GM12892 (cell line): ENCODE measurements around the gene LDLRAD3.
"Not testable (repeated sequence)": the region's sequence is repeated elsewhere in the genome, so short reads cannot be mapped to it uniquely, and the experiment has no call there.

Experiments used
- DNase-seq: peaks from one replicate; pipeline ENCODE4 v3.0.0; 2011; ENCODE audit not compliant: insufficient read length
- FAIRE-seq: peaks from 2 replicates; lab custom pipeline; 2011; peaks lifted over from hg19 to GRCh38; lab: Jason Lieb, UNC
- POLR2A ChIP-seq: IDR thresholded peaks from 2 replicates; pipeline ENCODE4 v1.6.1; 2011; ENCODE audit warnings: low read depth, low read length, control low read depth
- POLR2AphosphoS5 ChIP-seq: IDR thresholded peaks from 2 replicates; pipeline ENCODE4 v1.6.1; 2011; ENCODE audit warnings: low read depth, low read length, control low read depth
- TAF1 ChIP-seq: IDR thresholded peaks from 2 replicates; pipeline ENCODE4 v1.6.1; 2011; ENCODE audit warnings: low read depth, mild to moderate bottlenecking, control low read depth, low read length, borderline replicate concordance

LDLRAD3 gene

DNA sequence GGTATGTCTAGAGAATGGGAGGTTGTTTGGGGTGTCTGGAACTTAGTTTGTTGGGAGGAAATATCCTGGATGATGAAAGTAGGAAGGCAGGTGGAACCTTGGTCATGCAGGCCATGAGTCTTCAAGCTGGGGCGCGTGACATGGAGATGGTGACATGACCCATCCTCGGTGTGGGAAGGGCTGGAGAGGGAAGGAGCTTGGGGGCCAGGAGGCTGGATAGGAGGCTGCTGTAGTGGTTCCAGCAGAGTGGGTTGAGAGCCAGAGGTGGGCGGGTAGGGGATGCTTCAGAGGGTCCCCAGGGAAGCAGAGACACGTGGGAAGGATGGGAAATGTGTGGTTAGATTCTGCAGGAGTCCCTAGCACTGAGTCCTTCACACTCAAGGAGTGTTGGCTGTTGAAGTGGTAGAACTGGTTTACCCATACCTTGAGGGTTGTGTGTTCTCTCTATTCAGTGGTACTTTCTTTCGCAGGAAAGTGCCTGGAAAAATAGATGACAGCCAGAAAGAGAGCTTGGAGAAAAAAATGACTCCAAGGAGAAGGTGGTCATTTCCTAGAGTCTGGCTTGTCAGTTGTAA, 56.8 kb downstream of the LDLRAD3 start:
- FAIRE-seq (no peak), DNase-seq (no peak)
- no peak for TF ChIP-seq POLR2AphosphoS5
- no peak for TF ChIP-seq POLR2A
- no peak for TF ChIP-seq TAF1

DNA sequence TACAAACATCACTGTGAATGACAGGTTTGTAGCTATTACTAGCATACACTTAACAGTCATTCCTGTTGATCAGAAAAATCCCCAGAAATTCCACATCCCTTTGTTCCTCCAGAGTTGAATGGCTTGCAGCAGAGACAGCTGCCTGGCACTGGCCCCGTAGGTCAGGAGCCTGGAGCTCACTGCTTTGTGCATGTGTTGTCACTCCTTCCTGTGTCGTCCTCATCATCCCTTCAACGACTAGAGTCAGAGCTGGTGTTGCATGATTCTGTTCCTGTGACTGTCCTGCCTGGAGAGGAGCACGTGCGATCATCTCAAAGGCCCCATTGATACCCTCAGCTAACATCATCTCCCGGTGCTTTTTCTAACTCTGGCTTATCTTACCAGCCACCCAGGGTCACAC, 58.3 kb downstream of the LDLRAD3 start:
- no peak for TF ChIP-seq TAF1
- TF ChIP-seq POLR2A = no peak
- TF ChIP-seq POLR2AphosphoS5 = no peak
- no peak for DNase-seq
- FAIRE-seq = no peak

DNA sequence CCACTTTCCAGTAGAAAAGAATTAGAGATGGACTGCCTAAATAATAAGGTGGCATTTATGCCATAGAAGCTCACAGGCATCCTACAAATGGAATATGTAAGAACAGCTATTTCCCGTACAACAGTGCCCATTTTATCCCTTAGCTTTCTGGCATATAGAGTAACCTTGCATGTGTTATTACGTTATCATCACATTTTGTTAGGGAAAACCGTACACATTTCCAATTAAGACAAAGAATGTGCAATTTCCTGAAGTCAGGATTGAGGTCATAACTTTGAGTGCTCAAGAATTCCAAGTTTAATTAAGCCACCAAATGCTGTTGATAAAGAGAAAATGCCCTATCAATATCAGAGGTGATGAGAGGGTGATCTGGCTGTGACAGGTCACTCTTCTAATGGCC, 58.9 kb downstream of the LDLRAD3 start:
- no peak for DNase-seq
- no peak for FAIRE-seq

GRCh38 chr11:36006556-36006955, 62.7 kb downstream of the LDLRAD3 start:
- no peak for DNase-seq
- TF ChIP-seq POLR2AphosphoS5 (no peak), TAF1 (no peak), POLR2A (no peak)
- FAIRE-seq = no peak

More for the DNA sequence above, 58.9 kb downstream of the LDLRAD3 start:
- TF ChIP-seq TAF1 (no peak), POLR2A (no peak), POLR2AphosphoS5 (no peak)

DNA sequence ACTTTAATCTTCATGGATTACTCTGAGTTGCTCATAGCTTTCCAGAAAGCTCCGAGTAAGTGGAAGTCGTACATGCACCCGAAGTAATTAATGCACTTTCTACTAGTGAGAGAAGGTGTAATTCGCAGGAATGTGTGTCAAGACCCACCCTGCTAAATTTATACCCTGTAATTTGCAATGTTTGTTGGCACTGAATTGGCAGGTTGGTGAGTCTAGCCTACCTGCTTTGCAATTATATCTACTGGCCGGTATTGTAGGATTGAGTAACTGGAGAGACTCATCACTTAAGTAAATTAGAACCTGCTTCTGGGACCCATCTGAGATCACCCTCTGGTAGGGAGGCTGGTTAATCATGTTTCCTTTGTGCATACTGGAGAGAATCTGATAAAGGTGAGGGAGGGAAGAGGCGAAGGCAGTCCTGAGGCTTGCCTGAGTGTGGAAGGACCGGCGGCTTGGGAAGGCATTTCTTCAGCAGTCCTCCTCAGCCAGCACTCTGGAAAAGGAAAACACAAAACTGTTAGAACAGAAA, 63.3 kb downstream of the LDLRAD3 start:
- DNase-seq (no peak), FAIRE-seq (no peak)
- TF ChIP-seq POLR2A (no peak), POLR2AphosphoS5 (no peak), TAF1 (no peak)

GRCh38 chr11:36008584-36008983, 64.7 kb downstream of the LDLRAD3 start:
- FAIRE-seq = no peak
- no peak for DNase-seq
- TF ChIP-seq POLR2AphosphoS5 (no peak), POLR2A (no peak), TAF1 (no peak)

- TF ChIP-seq POLR2A (no peak), TAF1 (no peak), POLR2AphosphoS5 (no peak)
- FAIRE-seq (no peak), DNase-seq (no peak)
Measured at GRCh38 chr11:36009473-36009872, 65.6 kb downstream of the LDLRAD3 start.

DNA sequence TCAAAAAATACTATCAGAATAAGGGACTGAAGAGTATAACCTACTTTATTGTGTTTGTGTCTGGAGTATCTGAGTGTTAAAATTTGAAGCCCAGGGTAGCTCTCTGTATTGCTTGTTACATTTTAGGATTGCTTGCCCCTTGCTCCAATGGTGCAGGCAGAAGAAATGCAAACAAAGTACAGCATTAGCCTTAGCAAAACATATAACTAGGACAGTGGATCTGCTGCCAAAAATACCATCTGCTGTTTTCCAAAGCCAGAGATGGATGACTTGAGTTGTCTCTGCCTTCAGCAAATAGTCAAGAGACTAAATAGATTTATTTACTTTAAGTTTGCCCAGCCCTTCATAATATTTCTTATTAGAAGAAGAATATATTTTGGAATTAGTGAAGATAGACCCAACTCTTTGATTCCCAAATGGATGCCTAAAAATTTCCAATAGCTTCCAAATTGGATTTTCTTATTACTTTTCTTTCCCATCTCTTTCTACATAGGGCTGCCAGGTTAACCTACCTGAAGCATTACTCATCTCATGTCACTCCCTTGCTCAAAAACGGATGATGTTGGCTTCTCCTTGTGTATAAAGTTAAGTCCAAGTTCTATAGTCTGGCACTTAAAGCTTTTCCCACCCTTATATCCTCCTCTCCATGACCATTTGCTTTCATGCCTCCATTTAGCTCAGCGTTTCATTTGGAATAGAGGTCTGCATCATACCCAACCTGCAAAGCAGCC, 66.3 kb downstream of the LDLRAD3 start:
- no peak for FAIRE-seq
- DNase-seq = no peak
- TF ChIP-seq POLR2A (no peak), TAF1 (no peak), POLR2AphosphoS5 (no peak)

- TF ChIP-seq POLR2AphosphoS5 (no peak), TAF1 (no peak), POLR2A (no peak)
- FAIRE-seq (no peak), DNase-seq (no peak)
Measured at GRCh38 chr11:36011574-36011973, 67.7 kb downstream of the LDLRAD3 start.

- no peak for FAIRE-seq
- no peak for DNase-seq
- TF ChIP-seq POLR2AphosphoS5 (no peak), TAF1 (no peak), POLR2A (no peak)
Measured at GRCh38 chr11:36012455-36012854, 68.6 kb downstream of the LDLRAD3 start.

DNA sequence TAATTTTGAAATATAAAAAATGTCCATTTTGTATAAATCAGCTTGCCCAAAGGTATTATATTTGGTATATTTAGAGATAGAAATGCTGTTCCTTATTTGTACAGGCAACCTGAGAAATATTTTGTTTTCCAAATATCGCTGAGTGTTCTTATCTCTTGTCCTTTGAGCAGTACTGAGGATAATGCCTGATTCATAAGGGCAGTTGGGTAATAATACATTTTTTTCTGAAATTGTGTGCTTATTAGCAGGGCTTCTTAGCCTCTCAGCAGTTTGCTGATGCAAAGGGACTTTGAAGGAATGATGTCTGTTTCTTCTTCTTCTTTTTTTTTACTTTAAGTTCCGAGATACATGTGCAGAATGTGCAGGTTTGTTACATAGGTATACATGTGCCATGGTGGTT, 69.1 kb downstream of the LDLRAD3 start:
- FAIRE-seq (no peak), DNase-seq (no peak)
- TF ChIP-seq POLR2AphosphoS5 (no peak), TAF1 (no peak), POLR2A (no peak)

GRCh38 chr11:36013446-36013845, 69.6 kb downstream of the LDLRAD3 start:
- not testable (repeated sequence) for FAIRE-seq, DNase-seq
